ENCODE results near the gene NFYC.

NFYC gene

DNA sequence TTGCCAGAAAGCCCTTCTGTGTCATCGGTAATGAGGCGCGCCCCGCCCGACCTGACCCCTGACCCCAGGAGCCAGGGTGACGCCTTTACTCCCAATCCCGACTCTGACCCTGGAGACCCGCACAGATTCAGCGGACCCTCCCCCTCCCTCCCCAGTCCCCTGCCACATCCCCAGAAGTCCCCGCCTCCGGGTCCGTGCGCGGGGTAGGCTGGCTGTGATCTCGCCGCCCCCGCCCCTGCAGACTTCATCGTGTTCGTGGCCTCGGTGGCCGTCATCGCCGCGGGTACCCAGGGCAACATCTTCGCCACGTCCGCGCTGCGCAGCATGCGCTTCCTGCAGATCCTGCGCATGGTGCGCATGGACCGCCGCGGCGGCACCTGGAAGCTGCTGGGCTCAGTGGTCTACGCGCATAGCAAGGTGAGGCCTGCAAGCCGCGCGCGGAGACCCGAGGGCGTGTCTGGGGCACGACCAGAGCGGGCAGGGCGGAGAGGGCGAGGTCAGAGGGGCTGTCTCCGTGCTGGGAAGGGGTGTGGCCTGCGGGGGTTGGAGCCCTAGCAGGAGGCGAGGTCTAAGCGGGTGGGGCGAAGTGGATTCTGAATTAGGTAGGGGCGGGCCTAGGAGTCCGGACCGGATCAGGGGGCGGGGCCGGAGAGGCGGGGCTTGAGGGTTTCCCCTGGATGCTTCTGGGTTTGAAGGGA, 126.9 kb downstream of the NFYC start:
- DNase-seq (ENCODE audit: low read depth in 1 of 2, low spot score in 1 of 2) = peak; percentile 73 to 75

- DNase-seq (ENCODE audit: low read depth in 1 of 2, low spot score in 1 of 2) = no peak
Measured at GRCh38 chr1:40819101-40819500, 127.6 kb downstream of the NFYC start.

DNA sequence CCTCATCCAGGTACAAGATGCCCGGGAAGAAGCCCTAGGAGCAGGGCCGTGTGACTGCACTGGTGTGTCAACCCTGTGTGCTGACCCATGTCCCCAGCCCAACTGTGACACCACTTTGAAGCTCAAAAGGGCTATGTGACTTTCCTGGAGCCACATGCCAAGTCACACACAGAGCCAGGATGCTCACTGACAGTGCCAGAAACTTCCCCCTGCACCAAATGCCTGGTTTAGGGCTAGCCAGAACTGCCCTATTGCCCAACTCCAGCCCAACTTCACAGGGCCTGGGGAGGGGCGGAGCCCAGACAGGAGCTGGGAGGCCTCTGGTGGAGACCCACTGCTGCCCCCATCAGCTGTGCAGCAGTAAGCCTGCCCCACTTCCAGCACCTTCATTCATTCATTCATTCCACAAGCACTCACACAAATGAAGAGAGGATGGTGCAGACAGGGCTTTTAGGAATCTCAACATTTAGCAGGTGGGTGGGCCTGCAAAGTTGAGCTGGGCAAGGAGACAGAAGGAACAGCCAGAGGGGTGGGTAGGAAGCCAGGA, 128.8 kb downstream of the NFYC start:
- DNase-seq (ENCODE audit: low read depth in 1 of 2, low spot score in 1 of 2) = no peak

Measured in activated T-helper 1 cell treated with anti-CD3 and anti-CD28 coated beads, Interleukin-2, amount 50 U/mL, for 16 hours (primary cell).